GM18867 (cell line): ENCODE results near the gene ILF2.
"Not testable (repeated sequence)": the region's sequence is repeated elsewhere in the genome, so short reads cannot be mapped to it uniquely, and the experiment has no call there.

Experiments used
- ATAC-seq: cut with Tn5 transposase; IDR thresholded peaks from one replicate; pipeline ENCODE4 v1.9.1; 2021; ENCODE audit warnings: mild to moderate bottlenecking, moderate library complexity; ENCODE audit not compliant: unreplicated experiment

Gene ILF2

DNA sequence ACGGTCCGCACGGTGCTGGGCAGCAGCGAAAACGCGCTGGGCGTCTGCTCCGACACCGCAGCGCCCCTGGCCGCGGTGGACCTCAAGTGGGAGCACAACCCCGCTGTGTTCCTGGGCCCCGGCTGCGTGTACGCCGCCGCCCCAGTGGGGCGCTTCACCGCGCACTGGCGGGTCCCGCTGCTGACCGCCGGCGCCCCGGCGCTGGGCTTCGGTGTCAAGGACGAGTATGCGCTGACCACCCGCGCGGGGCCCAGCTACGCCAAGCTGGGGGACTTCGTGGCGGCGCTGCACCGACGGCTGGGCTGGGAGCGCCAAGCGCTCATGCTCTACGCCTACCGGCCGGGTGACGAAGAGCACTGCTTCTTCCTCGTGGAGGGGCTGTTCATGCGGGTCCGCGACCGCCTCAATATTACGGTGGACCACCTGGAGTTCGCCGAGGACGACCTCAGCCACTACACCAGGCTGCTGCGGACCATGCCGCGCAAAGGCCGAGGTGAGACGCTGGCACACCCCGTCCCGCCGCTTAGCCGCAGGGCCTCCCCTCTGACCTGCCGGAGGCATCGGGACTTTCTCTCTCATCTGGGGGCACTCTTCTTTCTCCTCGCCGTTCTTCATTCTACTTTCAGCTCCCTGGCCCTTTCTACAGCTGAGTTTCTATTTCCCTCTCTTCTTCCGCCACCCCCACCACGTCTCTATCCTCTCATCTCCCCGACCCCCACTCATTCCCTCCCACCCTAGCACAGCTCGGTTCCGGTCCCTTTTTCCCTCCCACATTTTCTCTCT, 8.7 kb upstream of the ILF2 start:
- no peak for ATAC-seq

DNA sequence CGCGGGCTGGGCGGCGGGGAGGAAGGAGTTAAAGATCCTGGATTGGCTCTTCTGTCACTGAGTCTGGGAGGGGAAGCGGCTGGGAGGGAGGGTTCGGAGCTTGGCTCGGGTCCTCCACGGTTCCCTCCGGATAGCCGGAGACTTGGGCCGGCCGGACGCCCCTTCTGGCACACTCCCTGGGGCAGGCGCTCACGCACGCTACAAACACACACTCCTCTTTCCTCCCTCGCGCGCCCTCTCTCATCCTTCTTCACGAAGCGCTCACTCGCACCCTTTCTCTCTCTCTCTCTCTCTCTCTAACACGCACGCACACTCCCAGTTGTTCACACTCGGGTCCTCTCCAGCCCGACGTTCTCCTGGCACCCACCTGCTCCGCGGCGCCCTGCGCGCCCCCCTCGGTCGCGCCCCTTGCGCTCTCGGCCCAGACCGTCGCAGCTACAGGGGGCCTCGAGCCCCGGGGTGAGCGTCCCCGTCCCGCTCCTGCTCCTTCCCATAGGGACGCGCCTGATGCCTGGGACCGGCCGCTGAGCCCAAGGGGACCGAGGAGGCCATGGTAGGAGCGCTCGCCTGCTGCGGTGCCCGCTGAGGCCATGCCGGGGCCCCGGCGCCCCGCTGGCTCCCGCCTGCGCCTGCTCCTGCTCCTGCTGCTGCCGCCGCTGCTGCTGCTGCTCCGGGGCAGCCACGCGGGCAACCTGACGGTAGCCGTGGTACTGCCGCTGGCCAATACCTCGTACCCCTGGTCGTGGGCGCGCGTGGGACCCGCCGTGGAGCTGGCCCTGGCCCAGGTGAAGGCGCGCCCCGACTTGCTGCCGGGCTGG, 7.9 kb upstream of the ILF2 start, which contains the start of gene NPR1:
Gene NPR1, plus strand, starts transcription at position 170 of the 818 bp plus-strand sequence. Its CDS starts 421 bp downstream, at position 591.
- ATAC-seq, result no peak

DNA sequence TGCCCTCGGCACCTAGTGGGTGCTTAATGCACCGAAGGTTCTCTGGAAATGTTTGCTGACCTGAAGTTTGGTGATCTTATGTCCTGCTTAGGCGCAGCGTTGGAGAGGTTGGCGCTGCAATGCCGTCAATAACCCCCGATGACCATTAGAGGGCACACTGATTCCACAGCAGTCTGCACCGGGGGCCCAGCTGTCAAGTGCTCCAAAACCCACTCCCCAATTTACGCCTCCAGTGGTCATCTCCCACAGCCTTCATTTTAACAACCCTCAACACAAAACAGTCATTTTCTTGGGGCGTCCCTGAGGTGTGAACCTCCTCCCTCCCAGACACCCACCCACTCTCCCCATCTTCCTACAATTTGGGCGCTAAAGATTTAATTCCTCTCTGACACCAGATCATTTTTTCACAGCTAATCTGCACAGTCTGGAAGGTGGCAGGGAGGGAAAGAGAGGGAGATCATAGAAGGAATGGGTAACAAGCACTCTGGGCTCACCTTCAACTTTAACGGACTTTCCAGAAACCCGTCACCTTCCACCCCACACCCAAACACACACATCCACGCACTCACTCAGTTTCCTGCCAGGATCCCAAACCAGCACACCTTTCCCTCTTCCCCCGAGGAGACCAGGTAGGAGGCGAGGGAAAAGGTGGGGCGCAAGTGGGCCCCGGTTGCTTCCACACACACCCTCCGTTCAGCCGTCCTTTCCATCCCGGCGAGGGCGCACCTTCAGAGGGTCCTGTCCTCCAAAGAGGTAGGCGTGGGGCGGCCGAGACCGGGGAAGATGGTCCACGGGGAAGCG, 7.1 kb upstream of the ILF2 start:
- no peak for ATAC-seq

DNA sequence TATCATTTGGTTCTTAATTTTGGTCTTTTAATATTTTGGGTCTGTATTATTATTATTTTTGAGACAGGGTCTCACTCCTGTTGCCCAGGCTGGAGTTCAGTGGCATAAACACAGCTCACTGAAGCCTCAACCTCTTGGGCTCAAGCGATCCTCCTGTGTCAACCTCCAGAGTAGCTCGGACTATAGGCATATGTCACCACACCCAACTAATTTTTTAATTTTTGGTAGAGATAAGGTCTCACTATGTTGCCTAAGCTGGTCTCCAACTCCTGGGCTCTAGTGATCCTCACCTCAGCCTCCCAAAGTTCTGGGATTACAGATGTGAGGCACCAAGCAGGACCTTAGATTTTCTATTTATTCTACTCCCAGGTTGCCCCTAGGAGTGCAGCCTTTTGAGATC, 2.7 kb upstream of the ILF2 start:
- no peak for ATAC-seq

DNA sequence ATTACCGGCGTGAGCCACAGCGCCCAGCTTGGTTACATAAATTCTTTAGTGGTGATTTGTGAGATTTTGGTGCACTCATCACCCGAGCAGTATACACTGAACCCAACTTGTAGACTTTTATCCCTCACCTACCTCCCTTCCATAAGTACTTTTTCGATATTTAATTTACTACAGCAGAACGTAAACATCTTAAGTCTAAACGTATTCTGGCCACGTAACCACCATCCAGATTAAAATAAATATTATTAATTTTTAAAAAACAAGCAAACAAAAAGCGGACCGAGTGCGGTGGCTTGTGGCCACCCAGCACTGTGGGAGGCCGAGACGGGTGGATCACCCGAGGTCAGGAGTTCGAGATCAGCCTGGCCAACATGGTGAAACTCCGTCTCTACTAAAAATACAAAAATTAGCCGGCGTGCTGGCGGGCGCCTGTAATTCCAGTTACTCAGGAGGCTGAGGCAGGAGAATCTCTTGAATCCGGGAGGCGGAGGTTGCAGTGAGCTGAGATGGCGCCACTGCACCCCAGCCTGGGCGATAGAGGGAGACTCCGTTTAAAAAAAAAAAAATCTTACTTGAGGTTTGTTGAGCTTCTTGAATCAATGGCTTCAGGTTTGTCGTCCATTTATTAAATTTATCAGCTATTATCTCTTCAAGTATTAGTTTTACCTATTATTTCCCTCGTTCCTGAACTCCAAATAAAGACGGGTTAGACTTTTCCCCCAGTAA, 998 bp upstream of the ILF2 start:
- ATAC-seq, result peak; percentile 19

DNA sequence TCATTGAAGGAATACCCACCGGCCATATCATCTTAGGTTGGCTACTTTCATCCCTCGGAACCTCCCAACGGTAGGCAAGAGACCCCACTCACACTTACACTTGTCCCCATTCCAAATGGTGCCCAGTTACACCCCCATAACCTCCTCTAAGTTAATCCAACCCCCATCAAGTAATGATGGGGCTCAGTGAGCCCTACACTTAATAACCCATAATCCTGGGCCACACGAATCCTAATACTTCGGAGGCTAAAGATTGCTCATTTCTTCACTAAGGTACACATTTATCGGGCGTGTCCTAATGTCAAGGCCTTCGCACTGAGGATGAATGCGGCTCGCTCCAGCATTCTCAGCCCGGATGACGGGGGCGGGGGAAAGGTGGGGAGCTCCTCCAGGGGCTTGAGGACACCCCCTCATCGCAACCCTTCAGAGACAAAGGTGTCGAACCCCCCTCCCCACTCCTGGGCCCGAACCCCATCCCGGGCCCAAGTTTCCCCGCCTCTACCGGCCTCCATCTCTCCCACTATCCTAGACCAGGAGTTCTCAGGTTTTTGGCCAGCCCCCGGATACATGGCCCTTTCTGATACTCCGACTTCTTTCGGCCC, 435 bp downstream of the ILF2 start:
- no peak for ATAC-seq

DNA sequence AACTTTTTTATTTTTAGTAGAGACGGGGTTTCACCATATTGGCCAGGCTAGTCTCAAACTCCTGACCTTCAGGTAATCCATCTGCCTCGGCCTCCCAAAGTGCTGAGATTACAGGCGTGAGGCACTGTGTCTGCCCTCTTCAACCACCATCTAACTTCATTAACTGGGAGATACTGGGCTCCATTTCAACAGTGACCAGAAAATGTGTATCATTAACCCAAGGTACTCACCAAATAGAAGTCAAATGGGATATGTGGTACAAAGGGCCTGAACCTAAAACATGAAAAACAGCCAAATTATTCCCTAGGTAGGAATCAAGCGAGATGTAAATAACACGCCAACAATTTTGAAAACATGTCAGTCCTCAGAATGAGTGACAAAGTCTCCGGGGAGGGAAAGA, 1.2 kb downstream of the ILF2 start:
- ATAC-seq, result no peak

DNA sequence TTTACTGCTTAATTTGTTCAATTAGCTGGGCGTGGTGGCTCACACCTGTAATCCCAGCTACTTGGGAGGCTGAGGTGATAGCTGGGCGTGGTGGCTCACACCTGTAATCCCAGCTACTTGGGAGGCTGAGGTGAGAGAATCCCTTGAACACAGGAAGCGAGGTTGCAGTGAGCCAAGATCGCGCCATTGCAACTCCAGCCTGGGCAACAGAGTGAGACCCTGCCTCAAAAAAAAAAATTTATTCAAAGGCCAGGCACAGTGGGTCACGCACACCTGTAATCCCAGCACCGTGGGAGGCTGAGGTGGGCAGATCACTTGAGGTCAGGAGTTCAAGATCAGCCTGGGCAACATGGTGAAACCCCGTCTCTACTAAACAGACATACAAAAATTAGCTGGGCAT, 2.1 kb downstream of the ILF2 start:
- ATAC-seq, result not testable (repeated sequence)

DNA sequence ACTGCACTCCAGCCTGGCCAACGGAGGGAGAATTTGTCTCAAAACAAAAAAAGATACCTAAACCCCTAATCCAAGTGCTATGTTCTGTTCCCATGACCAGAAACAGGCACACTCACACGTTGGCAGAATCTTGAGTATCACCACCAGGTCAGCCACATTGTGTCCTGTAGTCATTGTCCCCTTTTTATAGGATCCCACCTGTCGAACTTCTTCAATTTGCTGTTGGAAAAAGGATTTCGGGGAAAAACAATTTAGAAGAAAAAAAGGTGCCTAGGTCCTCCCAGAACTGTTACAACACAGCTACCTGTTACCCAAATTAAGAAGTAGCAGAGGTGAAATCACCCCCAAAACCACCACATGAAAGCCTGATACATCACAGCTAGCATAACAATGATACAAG, 3.4 kb downstream of the ILF2 start:
- ATAC-seq, result no peak

DNA sequence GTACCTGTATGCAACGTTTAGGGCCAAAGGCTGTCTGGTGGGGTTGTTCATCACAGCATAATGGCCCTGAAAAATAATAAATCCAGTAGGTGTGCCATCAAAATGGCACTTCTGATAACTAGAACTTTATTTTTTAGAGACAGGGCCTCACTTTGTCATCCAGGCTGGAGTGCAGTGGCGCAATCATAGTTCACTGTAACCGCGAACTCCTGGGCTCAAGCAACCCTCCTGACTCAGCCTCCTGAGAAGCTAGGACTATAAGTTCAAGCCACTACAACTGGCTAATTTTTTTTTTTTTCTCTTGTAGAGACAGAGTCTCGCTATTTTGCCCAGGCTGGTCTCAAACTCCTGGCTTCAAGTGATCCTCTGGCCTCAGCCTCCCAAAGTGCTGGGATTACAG, 7.6 kb downstream of the ILF2 start:
- no peak for ATAC-seq

DNA sequence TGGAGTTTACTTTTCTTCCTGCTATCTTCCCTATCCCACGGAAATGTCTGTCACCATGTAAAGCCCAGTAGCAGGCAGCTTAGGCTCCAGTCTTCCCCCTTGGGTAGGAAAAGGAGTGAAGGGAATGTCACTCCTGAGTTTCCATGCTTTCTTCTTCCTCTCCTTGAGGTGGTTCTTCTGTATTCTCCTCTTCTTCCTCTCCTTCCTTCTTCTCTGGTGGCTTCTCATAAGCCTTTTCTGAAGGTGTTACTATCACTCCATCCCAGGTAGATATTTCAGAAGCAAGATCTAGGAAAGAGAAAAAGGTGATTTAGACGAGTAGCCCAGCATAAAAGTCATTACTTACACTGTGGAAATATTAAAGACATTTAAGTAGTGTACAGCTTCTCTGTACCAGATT, 8.5 kb downstream of the ILF2 start:
- no peak for ATAC-seq

DNA sequence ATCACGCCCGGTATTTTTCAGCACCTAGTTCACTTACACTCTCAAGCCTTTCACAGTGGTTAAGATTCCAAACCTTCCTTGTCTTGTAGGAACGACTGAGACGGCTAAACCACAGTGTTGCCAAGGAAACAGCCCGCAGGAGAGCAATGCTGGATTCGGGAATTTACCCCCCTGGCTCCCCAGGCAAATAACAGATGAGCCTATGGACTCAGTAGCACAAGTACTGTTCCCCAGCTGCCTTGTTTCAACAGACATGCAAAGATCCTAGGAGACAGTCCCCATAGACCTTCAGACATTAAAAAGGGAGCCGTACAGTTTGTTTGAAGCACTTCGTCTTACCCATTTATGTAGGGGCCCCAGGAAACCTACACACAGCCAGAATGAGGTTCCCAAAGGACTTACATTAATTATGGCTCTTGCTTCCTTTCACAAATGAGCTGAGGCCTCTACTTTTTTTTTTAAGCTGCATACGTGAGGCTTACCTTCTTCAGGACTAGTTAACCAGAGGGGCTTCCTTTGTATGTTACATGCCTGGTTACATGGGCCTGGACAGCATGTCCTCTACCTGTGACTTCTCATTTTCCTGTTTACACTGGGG, 9.6 kb downstream of the ILF2 start:
- no peak for ATAC-seq

DNA sequence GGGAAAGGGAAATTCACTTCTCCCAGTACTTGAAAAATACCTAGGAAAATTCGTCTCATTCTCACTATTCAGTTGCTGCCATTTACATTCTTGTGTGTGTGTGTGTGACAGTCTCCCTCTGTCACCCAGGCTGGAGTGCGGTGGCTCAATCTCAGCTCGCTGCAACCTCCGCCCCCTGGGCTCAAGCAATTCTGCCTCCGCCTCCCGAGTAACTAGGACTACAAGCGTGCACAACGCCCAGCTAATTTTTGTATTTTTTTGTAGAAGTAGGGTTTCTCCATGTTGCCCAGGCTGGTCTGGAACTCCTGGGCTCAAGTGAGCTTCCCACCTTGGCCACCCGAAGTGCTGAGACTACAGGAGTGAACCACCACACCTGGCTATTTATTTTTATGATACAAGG, 11.1 kb downstream of the ILF2 start:
- ATAC-seq, result no peak

DNA sequence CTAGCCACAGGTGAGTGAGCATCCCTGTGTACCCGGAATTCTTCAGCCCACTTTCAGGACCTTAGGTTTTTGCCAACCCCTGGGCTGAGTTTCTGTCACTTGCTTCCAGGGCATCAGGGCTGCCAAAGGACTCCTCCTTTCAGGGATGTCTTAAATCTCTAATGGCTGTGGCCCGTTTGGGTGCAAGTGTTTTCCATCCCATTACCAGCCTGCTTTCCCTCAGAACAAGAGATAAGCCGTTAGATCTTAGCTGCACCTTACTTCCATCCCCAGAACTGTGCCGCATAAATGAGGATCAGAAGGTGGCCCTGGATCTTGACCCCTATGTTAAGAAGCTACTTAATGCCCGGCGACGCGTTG, 11.6 kb downstream of the ILF2 start:
- no peak for ATAC-seq

DNA sequence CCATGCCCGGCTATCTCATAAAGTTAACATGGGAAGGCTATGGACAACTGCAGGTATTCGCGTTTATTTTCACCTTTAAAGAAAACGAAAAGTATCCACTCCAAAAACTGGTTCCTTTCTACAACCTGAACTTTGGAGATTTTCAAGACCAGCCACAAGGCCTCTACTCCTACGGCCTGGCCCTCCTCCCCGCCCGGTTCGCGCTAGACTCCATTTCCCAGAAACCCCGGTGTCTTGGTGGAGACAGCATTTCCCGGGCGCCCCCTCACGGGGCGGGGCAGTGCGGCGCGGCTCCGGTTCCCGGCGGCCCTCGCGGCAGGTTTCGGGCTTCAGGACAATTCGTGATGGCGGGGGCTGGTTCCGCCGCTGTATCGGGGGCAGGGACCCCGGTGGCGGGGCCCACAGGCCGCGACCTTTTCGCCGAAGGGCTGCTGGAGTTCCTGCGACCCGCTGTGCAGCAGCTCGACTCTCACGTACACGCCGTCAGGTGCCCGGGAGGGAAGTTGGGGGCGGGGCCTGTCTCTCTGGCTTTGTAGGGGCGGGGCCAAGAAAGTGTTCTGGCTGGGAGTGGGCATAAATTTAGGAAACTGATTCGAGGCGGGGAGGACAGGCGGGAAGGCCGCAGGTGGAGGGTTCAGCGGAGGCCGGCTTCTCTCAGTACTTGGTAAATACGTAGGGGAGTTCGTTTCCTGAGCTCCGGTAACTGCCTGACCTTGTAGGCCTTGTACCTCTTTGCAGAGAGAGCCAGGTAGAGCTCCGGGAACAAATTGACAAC, 12.2 kb downstream of the ILF2 start, which contains the start of gene SNAPIN:
Gene SNAPIN, plus strand, starts transcription at position 304 of the 775 bp plus-strand sequence. Its CDS starts 41 bp downstream, at position 345.
- ATAC-seq, result peak; percentile 90

DNA sequence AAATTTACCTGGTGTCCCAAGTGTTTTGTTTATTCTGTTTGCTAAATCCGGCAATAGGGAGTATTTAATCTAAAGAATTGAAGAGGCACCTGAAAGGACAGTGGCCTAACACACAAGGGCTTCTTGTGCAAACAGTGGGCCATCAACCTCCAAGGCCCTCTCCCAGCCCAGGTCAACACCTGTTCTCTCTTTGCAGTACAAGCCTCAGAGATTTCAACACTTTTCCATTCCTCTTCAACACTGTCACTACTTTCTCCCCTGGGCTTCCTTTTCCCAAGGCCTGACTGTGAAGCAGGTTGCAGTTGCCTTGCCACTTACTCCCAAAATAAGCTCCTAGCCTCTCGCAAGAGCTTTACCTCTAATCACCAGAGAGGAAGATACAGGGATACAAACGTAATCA, 15.5 kb downstream of the ILF2 start:
- ATAC-seq, result no peak

DNA sequence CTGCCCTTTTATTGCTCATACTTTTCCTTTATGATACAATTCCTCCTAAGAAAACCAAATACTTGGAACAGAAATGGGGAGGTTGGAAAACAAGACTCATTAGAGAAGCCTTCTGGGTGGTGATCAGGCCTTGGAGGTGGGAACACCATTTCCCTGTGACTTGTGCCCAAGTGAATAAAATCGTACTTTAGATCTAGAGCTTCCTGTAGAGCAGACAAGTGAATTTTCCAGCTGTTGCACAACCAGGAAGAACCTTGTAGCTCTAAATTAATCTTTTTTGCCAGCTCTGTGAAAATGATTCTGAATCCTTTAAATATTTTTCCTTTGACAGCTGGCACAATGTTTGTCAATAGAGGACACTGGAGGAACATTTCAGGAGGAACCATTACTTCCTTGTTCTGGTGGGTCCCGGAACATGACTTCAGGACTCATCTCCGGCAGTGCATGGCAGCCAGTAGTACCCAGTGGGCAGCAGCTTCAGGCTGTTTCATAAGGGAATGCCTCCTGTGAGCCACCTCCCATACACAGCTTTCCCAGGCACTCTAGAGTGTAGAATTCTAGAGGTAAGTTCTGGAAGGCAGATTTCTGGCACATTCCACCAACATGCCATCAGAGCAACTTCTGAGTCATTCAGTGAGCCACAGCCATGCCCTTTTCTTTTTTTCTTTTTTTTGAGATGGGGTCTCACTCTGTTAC, 17.8 kb downstream of the ILF2 start:
- ATAC-seq, result no peak

DNA sequence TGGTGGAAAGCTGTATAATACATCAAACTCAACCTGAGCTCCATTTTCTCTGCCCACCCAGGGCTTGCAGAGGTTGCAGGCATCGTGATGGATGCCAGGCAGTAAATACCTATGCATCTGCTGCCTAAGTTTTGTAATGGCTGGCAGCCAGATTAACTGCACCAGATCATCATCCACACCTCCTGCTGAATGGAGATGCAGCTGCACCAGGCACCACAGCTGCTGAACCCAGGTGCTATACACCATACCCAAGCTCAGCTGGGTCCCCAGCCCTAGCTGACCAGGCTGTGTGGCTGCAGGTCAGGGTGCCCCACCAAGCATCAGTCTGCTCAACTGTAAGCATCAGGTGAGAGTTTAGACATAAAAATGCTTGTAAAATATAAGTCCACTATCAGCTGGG, 19.0 kb downstream of the ILF2 start:
- ATAC-seq, result no peak

DNA sequence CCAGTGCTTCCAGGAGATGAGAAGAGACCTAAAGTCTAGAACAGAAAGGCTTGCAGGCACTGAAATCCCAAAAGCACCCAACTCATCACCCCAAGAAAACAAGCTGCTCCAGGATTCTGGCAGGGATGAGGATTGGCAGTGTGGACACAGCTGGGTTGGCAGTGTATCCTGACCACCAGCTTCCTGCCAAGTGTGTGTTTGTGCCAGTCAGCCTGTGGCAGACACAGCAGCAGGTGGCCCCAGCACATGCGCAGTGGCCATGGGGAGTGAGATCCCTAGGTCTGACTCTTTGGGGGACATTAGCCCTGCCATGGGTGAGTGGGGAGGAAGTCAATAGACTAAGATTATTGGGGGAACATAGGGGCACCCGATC, 20.9 kb downstream of the ILF2 start:
- no peak for ATAC-seq
